Measurements from ENCODE around the gene TIA1. TPM values are rescaled to one million over a fixed set of nuclear protein-coding genes. Genes with fewer than 3 reads are reported as not detected.

Gene TIA1, protein sequence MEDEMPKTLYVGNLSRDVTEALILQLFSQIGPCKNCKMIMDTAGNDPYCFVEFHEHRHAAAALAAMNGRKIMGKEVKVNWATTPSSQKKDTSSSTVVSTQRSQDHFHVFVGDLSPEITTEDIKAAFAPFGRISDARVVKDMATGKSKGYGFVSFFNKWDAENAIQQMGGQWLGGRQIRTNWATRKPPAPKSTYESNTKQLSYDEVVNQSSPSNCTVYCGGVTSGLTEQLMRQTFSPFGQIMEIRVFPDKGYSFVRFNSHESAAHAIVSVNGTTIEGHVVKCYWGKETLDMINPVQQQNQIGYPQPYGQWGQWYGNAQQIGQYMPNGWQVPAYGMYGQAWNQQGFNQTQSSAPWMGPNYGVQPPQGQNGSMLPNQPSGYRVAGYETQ
- 93.3 and 123 TPM in 2 replicates for total RNA-seq

DNA sequence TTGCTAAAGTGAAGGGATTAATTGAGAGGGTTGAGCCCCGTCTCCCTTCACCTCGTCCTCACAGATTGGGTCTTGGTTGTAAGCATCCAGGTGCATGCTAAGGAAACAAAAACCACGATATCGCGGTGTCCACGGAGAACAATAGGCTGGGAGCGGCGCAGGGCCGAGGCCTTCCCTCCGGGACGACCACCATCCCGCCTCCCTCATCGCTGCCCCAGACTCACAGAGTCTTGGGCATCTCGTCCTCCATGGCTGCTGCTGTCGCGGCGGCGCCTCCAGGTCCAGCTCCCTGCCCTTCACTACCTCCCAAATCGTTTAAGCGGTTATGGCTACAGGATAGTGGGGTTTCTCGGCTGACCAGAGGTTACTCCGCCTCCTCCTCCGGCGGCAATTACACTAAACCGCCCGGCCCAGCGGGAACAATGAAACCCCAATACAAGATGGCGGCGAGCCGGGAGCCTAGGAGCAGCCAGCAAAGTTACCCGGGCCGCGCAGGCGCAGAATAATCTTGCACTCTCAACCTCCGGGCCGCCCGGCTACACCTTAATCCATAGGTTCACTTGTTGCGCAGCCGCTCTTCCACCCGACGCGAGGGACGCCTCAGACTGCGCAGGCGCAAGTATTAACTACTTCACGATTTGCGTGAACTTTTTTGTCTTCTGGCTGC lies at the start of gene TIA1:
Gene TIA1 (minus strand): TSS at position 448 of the 667 bp plus-strand sequence. CDS start 198 bp downstream, at position 250.

DNA sequence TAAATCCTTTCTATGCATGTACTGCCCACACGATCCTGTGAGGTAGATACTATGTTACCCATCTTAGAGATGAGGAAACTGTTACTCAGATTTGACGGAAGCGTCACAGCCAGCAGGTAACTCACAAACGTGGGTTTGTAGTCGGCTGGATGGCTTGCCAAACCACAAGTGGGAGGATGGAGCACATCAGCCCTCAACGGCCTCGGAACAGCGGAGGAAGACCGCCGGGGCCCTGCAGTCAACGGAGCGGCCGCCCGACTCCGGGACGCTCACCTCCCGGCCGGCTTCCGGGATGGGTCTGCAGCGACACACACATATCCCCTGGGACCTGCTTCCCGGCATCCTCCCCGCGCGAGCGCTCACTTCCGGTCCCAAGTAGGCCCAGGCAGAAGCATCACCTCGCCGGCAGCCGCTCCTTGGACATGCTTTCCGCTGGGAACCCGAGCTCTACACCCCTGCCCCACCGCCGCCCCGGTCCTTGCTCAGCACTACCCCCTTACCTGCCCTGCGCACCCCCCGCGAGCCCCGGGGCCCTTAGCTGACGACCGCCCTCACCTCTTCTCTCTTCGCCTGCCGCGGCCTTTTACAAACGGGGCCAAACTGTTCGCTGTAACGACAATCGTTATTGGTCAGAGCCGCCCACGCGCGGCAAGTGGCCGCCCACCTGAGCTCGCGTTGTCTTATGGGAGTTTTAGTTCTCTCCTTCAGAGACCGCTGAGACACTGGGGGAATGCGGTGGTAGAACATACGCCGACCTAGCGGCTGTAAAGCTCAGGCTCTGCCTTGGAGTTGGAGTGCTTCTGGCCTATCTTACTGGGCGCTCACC lies 57.8 kb downstream of the TIA1 start, which contains the start of gene C2orf42:
Gene C2orf42 (minus strand): TSS at position 602 of the 826 bp plus-strand sequence. CDS start 9,034 bp downstream, outside the sequence.

Other genes starting within 250 kb of the TIA1 start
- 26.3 and 40.6 TPM in 2 replicates for gene PCBP1, start 161.2 kb downstream of the TIA1 start, total RNA-seq
- gene C2orf42, start 57.6 kb downstream of the TIA1 start, total RNA-seq = 16.0 and 18.0 TPM in 2 replicates
- gene PCYOX1, start 9.5 kb upstream of the TIA1 start, total RNA-seq = 73.5 and 91.5 TPM in 2 replicates
- 151 and 215 TPM in 2 replicates for gene SNRPG, start 45.1 kb upstream of the TIA1 start, total RNA-seq
- 19.7 and 22.2 TPM in 2 replicates for gene FAM136A, start 53.4 kb upstream of the TIA1 start, total RNA-seq